Gastroesophageal sphincter (tissue), 3 donors: ENCODE measurements around the gene EIF5.

Experiments used
- CTCF ChIP-seq, 4 experiments: fragments of 200-600 bp in 2 of 4; fragments of 450-650 bp in 2 of 4; sonication (generic) in 1 of 4; IDR thresholded peaks; one replicate each; pipeline ENCODE4 v1.5.1; 2017 to 2019; ENCODE audit warnings: antibody characterized with exemption in 4 of 4, mild to moderate bottlenecking in 2 of 4, moderate library complexity in 2 of 4
- POLR2AphosphoS5 ChIP-seq: sonication (generic); formaldehyde crosslinking; IDR thresholded peaks from one replicate; pipeline ENCODE4 v1.6.1; 2017; ENCODE audit warnings: antibody characterized with exemption

DNA sequence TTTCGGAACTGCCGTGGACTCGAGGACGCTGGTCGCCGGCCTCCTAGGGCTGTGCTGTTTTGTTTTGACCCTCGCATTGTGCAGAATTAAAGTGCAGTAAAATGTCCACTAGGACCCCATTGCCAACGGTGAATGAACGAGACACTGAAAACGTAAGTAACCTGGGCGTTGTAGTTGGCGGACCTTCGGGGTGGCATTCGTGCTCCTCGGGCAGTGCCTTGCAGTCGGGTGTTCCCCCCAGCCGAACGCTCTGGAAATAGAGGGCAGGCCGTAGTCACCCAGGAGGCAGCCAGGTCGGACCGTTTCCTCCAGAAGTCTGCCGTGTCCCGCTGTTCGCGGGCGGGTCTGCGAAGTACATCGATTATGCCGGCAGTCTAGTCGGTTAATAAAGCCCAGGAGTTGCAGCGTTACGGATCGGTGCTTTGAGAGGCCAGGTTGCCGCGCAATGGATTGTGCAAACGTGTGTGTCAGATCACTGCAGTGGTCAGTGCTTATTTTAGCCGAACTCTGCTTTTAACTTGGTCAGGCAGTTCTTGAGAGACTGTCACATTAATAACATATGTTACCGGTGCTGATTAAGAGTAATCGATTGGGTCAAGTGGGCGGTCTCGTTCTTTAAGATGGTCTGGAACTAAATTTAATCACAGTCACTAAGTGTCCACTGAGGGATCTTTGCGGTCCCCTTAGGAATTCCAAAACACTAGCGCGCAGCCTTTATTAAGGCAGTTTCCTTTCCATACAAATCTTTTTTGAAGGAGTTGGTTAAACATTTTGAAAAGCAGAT lies 52.1 kb downstream of the EIF5 start:
- no peak for TF ChIP-seq CTCF (IDR thresholded peaks at IDR 0.05)
- TF ChIP-seq POLR2AphosphoS5: no peak
